ENCODE data around the gene PSG4. TPM values are rescaled to one million over a fixed set of nuclear protein-coding genes. Genes with fewer than 3 reads are reported as not detected.
"Not testable (repeated sequence)": the region's sequence is repeated elsewhere in the genome, so short reads cannot be mapped to it uniquely, and the experiment has no call there.

The PSG4 gene
- total and polyA plus RNA-seq, 8 donors: 0.12 to 3.0 (median 0.36) TPM; not detected in 2

GRCh38 chr19:43186311-43186935, 19.0 kb downstream of the PSG4 start, which contains the start of gene PSG5:
Gene PSG5 (minus strand): TSS chr19:43186536. CDS start chr19:43186405, 131 bp downstream.
- H3K4me1 ChIP-seq; H3K9me3 ChIP-seq; H3K27ac ChIP-seq; H3K4me3 ChIP-seq; H3K27me3 ChIP-seq; intact Hi-C loops (cut with DNase I); FAIRE-seq; ATAC-seq; DNase-seq; H3K36me3 ChIP-seq: not testable (repeated sequence)
- WGBS, 2 donors: 59 to 74% methylated on average over 7 of the region's 7 CpGs

- FAIRE-seq: not testable (repeated sequence)
Observed at GRCh38 chr19:43181869-43182771, 23.3 kb downstream of the PSG4 start.

GRCh38 chr19:43179569-43180147, 25.8 kb downstream of the PSG4 start:
- not testable (repeated sequence) for FAIRE-seq

More at GRCh38 chr19:43181869-43182771, 23.3 kb downstream of the PSG4 start:
- H3K36me3 ChIP-seq; intact Hi-C loops (cut with DNase I); H3K4me1 ChIP-seq; H3K9me3 ChIP-seq; ATAC-seq; H3K4me3 ChIP-seq; H3K27me3 ChIP-seq; DNase-seq: not testable (repeated sequence)
- 36 to 37% methylated on average over 3 to 4 of the region's 4 CpGs for WGBS, 2 donors
- peak overlapping the region in 2 of 4 donors; percentile 37 to 39 for H3K27ac ChIP-seq

GRCh38 chr19:43178577-43178976, 26.9 kb downstream of the PSG4 start:
- H3K4me3 ChIP-seq; H3K36me3 ChIP-seq; FAIRE-seq; H3K4me1 ChIP-seq; H3K27ac ChIP-seq; ATAC-seq; intact Hi-C loops (cut with DNase I); DNase-seq; H3K27me3 ChIP-seq; H3K9me3 ChIP-seq: not testable (repeated sequence)
- 78 to 81% methylated on average over 3 of the region's 3 CpGs for WGBS, 2 donors

More at GRCh38 chr19:43179569-43180147, 25.8 kb downstream of the PSG4 start:
- H3K9me3 ChIP-seq; ATAC-seq; intact Hi-C loops (cut with DNase I); DNase-seq; H3K27me3 ChIP-seq; H3K4me1 ChIP-seq; H3K27ac ChIP-seq; H3K36me3 ChIP-seq; H3K4me3 ChIP-seq: not testable (repeated sequence)
- WGBS, 2 donors: 12 to 13% methylated on average over 1 of the region's 1 CpG

- WGBS, 2 donors: 38 to 51% methylated on average over 3 of the region's 3 CpGs
- FAIRE-seq; H3K4me1 ChIP-seq; ATAC-seq; H3K27me3 ChIP-seq; DNase-seq; H3K36me3 ChIP-seq; H3K9me3 ChIP-seq; intact Hi-C loops (cut with DNase I); H3K4me3 ChIP-seq; H3K27ac ChIP-seq: not testable (repeated sequence)
Observed at GRCh38 chr19:43165906-43166305, 39.5 kb downstream of the PSG4 start.

- FAIRE-seq; ATAC-seq; H3K27ac ChIP-seq; H3K9me3 ChIP-seq; H3K36me3 ChIP-seq; DNase-seq; intact Hi-C loops (cut with DNase I); H3K4me3 ChIP-seq; H3K4me1 ChIP-seq; H3K27me3 ChIP-seq: not testable (repeated sequence)
- 37 to 48% methylated on average over 3 of the region's 3 CpGs for WGBS, 2 donors
Observed at GRCh38 chr19:43163135-43163534, 42.3 kb downstream of the PSG4 start.

- H3K4me3 ChIP-seq; H3K4me1 ChIP-seq; H3K9me3 ChIP-seq; DNase-seq; ATAC-seq; H3K27ac ChIP-seq; FAIRE-seq; H3K36me3 ChIP-seq; H3K27me3 ChIP-seq; intact Hi-C loops (cut with DNase I): not testable (repeated sequence)
- WGBS, 2 donors: 21 to 26% methylated on average over 2 of the region's 2 CpGs
Observed at GRCh38 chr19:43162261-43162660, 43.2 kb downstream of the PSG4 start.

GRCh38 chr19:43152214-43152613, 53.2 kb downstream of the PSG4 start:
- no peak for ATAC-seq
- intact Hi-C loops (cut with DNase I): no loop called here

GRCh38 chr19:43149788-43150187, 55.6 kb downstream of the PSG4 start:
- FAIRE-seq; DNase-seq; H3K9me3 ChIP-seq; H3K36me3 ChIP-seq; H3K27ac ChIP-seq; H3K4me3 ChIP-seq; ATAC-seq; H3K4me1 ChIP-seq; intact Hi-C loops (cut with DNase I); H3K27me3 ChIP-seq: not testable (repeated sequence)
- WGBS, 2 donors: 48 to 58% methylated on average over 7 of the region's 7 CpGs

More at GRCh38 chr19:43152214-43152613, 53.2 kb downstream of the PSG4 start:
- 34 to 50% methylated on average over 4 of the region's 4 CpGs for WGBS, 2 donors
- Histone ChIP-seq H3K27me3 (no peaks in the 10 kb centered on the region), H3K4me1 (no peaks in the 10 kb centered on the region), H3K36me3 (no peaks in the 10 kb centered on the region), H3K4me3 (no peak overlapping the region), H3K9me3 (no peaks in the 10 kb centered on the region), H3K27ac (no peak overlapping the region)
- DNase-seq: no peak
- FAIRE-seq: no peak
- TF ChIP-seq CTCF (IDR thresholded peaks at IDR 0.05): no peak

All from pancreas (tissue), 10 donors.